ENCODE measurements around the gene EMSY.

- no peak for TF ChIP-seq YY1 (IDR thresholded peaks at IDR 0.05; ENCODE audit: insufficient read depth, insufficient read length)
- no peak for TF ChIP-seq ZNF274 (IDR thresholded peaks at IDR 0.05; ENCODE audit: low read depth, low read length)
- no peak for TF ChIP-seq SUZ12 (IDR thresholded peaks at IDR 0.05; ENCODE audit: extremely low read depth, insufficient read depth, insufficient read length)
Measured at GRCh38 chr11:76554767-76555166, 109.9 kb downstream of the EMSY start.

Measured in NT2/D1 (cell line).